Ishikawa (cell line): ENCODE data around the gene ANKRD44.
A peak's percentile ranks its signal among the peaks of the same experiment; 100 is the strongest.

Source experiments
- CEBPB ChIP-seq: IDR thresholded peaks from 2 replicates; pipeline ENCODE4 v1.6.1; 2012
- CREB1 ChIP-seq: IDR thresholded peaks from 2 replicates; pipeline ENCODE4 v1.6.1; 2012; ENCODE audit warnings: low read depth
- EGR1 ChIP-seq: IDR thresholded peaks from 2 replicates; pipeline ENCODE4 v1.6.1; 2012
- EP300 ChIP-seq: IDR thresholded peaks from 2 replicates; pipeline ENCODE4 v1.6.1; 2012; ENCODE audit warnings: borderline replicate concordance
- FOXM1 ChIP-seq: IDR thresholded peaks from 2 replicates; pipeline ENCODE4 v1.6.1; 2012; ENCODE audit warnings: low read depth, borderline replicate concordance
- MAX ChIP-seq: IDR thresholded peaks from 2 replicates; pipeline ENCODE4 v1.6.1; 2012
- NFIC ChIP-seq: IDR thresholded peaks from 2 replicates; pipeline ENCODE4 v1.6.1; 2012
- RAD21 ChIP-seq: IDR thresholded peaks from 2 replicates; pipeline ENCODE4 v1.6.1; 2012; ENCODE audit warnings: low read depth
- REST ChIP-seq: IDR thresholded peaks from 2 replicates; pipeline ENCODE4 v1.6.1; 2012; ENCODE audit warnings: low read depth, mild to moderate bottlenecking
- TAF1 ChIP-seq: IDR thresholded peaks from 2 replicates; pipeline ENCODE4 v1.6.1; 2012; ENCODE audit warnings: low read depth, mild to moderate bottlenecking
- TCF12 ChIP-seq: IDR thresholded peaks from 2 replicates; pipeline ENCODE4 v1.6.1; 2012; ENCODE audit warnings: low read depth
- TEAD4 ChIP-seq: IDR thresholded peaks from 2 replicates; pipeline ENCODE4 v1.6.1; 2012
- USF1 ChIP-seq: IDR thresholded peaks from 2 replicates; pipeline ENCODE4 v1.6.1; 2012
- YY1 ChIP-seq: IDR thresholded peaks from 2 replicates; pipeline ENCODE4 v1.6.1; 2012; ENCODE audit warnings: low read depth
- ZBTB7A ChIP-seq: IDR thresholded peaks from 2 replicates; pipeline ENCODE4 v1.6.1; 2012; ENCODE audit warnings: low read depth

Gene ANKRD44

GRCh38 chr2:197075754-197076337, 234.7 kb downstream of the ANKRD44 start:
- TF ChIP-seq EGR1 (no peak), YY1 (no peak), ZBTB7A (no peak), MAX (no peak), REST (no peak), RAD21 (peak; percentile 71), CREB1 (no peak), EP300 (no peak)

GRCh38 chr2:197075281-197075680, 235.3 kb downstream of the ANKRD44 start:
- no peak for TF ChIP-seq FOXM1
- no peak for TF ChIP-seq EP300
- no peak for TF ChIP-seq CREB1
- no peak for TF ChIP-seq MAX
- no peak for TF ChIP-seq CEBPB
- no peak for TF ChIP-seq EGR1
- TF ChIP-seq USF1, result no peak
- no peak for TF ChIP-seq NFIC
- no peak for TF ChIP-seq TEAD4
- TF ChIP-seq TCF12, result no peak
- TF ChIP-seq TAF1, result no peak
- no peak for TF ChIP-seq YY1
- TF ChIP-seq REST, result no peak
- no peak for TF ChIP-seq ZBTB7A
- no peak for TF ChIP-seq RAD21

GRCh38 chr2:197073701-197074433, 236.7 kb downstream of the ANKRD44 start:
- TF ChIP-seq EGR1 (no peak), EP300 (no peak), TAF1 (no peak), FOXM1 (no peak), USF1 (no peak), YY1 (no peak), CEBPB (no peak), MAX (no peak), TEAD4 (no peak), TCF12 (no peak), ZBTB7A (no peak), RAD21 (no peak), CREB1 (no peak), REST (no peak), NFIC (no peak)

- TF ChIP-seq MAX, result no peak
- no peak for TF ChIP-seq TEAD4
- no peak for TF ChIP-seq TAF1
- no peak for TF ChIP-seq CREB1
- TF ChIP-seq REST, result no peak
- TF ChIP-seq EP300, result no peak
- TF ChIP-seq EGR1, result no peak
- TF ChIP-seq FOXM1, result no peak
- TF ChIP-seq ZBTB7A, result no peak
- no peak for TF ChIP-seq RAD21
- no peak for TF ChIP-seq YY1
- no peak for TF ChIP-seq TCF12
- TF ChIP-seq USF1, result no peak
- TF ChIP-seq NFIC, result no peak
- TF ChIP-seq CEBPB, result no peak
These were observed 237.3 kb downstream of the ANKRD44 start for GRCh38 chr2:197073270-197073669.
